ENCODE results near the gene MAP3K2. TPM values are rescaled to one million over a fixed set of nuclear protein-coding genes. Genes with fewer than 3 reads are reported as not detected.

The MAP3K2 gene
- total RNA-seq, 4 donors from 2014 or later = 51.0 to 66.1 (median 64.7) TPM

GRCh38 chr2:127255146-127255545 lies 132.6 kb downstream of the MAP3K2 start:
- TF ChIP-seq CTCF (IDR thresholded peaks at IDR 0.05; ENCODE audit: low read depth) = no peak

- no peak for TF ChIP-seq CTCF (IDR thresholded peaks at IDR 0.05; ENCODE audit: low read depth)
Observed at GRCh38 chr2:127254386-127254981, 133.3 kb downstream of the MAP3K2 start.

Small RNA genes within 50 kb of the gene (small RNA-seq; reads per million reads assigned to genes)
- gene MIR4783 = not detected
- not detected for gene RNU6-1147P

Other genes starting within 250 kb of the MAP3K2 start
- under 1 TPM in 3 of 4 donors, not detected in 1; 0.38 to 0.98 (median 0.51) TPM for gene CYP27C1, start 167.7 kb downstream of the MAP3K2 start, total RNA-seq
- gene ERCC3, start 93.8 kb downstream of the MAP3K2 start, total RNA-seq = 10 to 100 TPM; 32.8 to 45.4 (median 34.0) TPM
- gene PROC, start 30.5 kb upstream of the MAP3K2 start, total RNA-seq = not detected
- 10 to 100 TPM; 27.2 to 42.7 (median 34.9) TPM for gene IWS1, start 138.5 kb upstream of the MAP3K2 start, total RNA-seq
- gene MYO7B, start 147.7 kb upstream of the MAP3K2 start, total RNA-seq = under 1 TPM in 3 of 4 donors, not detected in 1; 0.49 to 0.57 (median 0.51) TPM

Data from subcutaneous adipose tissue (tissue), 4 donors.